SH-SY5Y (cell line): ENCODE measurements around the gene PRDM16.

Experiments used
- GATA2 ChIP-seq: IDR thresholded peaks from 2 replicates; pipeline ENCODE4 v1.6.1; 2011; ENCODE audit warnings: mild to moderate bottlenecking, low read depth, low read length
- GATA3 ChIP-seq: IDR thresholded peaks from 2 replicates; pipeline ENCODE4 v1.6.1; 2011; ENCODE audit warnings: low read depth, mild to moderate bottlenecking, low read length, moderate library complexity

DNA sequence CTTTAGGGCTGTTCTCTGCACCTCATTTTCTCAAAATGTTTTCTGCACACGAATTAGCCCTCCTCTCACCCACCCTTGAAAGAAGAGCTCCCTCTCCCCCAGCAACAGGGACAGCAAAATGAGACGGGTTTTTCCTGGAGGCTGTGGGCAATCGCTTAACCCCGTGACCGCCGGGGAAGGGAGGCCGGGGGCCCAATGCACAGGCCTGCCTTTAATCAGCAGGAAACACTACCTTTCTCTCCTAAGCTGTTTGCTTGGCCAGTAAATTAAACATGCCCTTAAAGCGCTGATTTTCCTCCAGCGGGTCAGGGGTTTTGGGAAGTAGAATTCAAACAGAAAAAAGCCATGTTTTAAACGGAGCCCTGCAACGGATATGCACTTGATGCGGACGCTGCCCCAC, 114.4 kb downstream of the PRDM16 start:
- TF ChIP-seq GATA3, result no peak
- no peak for TF ChIP-seq GATA2
